T-cell (primary cell): ENCODE data around the gene NUP210. TPM values are rescaled to one million over a fixed set of nuclear protein-coding genes. Genes with fewer than 3 reads are reported as not detected.
"Not testable (repeated sequence)": the region's sequence is repeated elsewhere in the genome, so short reads cannot be mapped to it uniquely, and the experiment has no call there.

Experiments used
- ATAC-seq, 4 experiments: fragments of 200-7000 bp in 3 of 4; fragments of 150-1000 bp in 1 of 4; cut with Tn5 transposase; replicated peaks in 1 of 4; 1 replicate in 3 of 4; 2 replicates in 1 of 4; pipeline ENCODE4 v1.10.0; 2021; ENCODE audit warnings: moderate library complexity in 3 of 4, mild to moderate bottlenecking in 2 of 4, moderate number of reproducible peaks in 1 of 4
- CTCF ChIA-PET, 2 donors: fragments of 300-600 bp; sonication (Branson Sonifier 250); formaldehyde crosslinking; loops; one replicate each; lab custom pipeline; 2022; ENCODE audit warnings: antibody characterized with exemption in 2 of 2; lab: Charles Lee
- POLR2A ChIA-PET, 2 donors: fragments of 300-600 bp; sonication (Branson Sonifier 250); formaldehyde crosslinking; loops; one replicate each; lab custom pipeline; 2022; ENCODE audit warnings: antibody characterized with exemption in 2 of 2; lab: Charles Lee
- DNase-seq, 35 experiments: peaks; one replicate each; pipeline versions ENCODE4 v3.0.0 to v3.0.0-alpha.2; 2013 to 2023
- H3K27ac ChIP-seq: one replicate; pipeline ENCODE4 v1.5.1; 2013; ENCODE audit warnings: low read length
- H3K27me3 ChIP-seq, 2 experiments: replicated peaks in 1 of 2; 1 replicate in 1 of 2; 2 replicates in 1 of 2; pipeline versions ENCODE4 v1.6.1 to v1.7.0; 2013; ENCODE audit warnings: low read length in 1 of 2, mixed read lengths in 1 of 2; ENCODE audit not compliant: control insufficient read depth in 2 of 2, insufficient read depth in 2 of 2; ENCODE audit errors: extremely low read depth in 1 of 2
- H3K36me3 ChIP-seq, 2 donors: 1 replicate in 1 of 2; 2 replicates in 1 of 2; pipeline versions ENCODE4 v1.6.1 to v1.7.0; 2013; ENCODE audit warnings: low read length in 1 of 2; ENCODE audit not compliant: control insufficient read depth in 2 of 2, insufficient read depth in 1 of 2; ENCODE audit errors: extremely low read depth in 1 of 2
- H3K4me1 ChIP-seq, 2 experiments: 1 replicate in 1 of 2; 2 replicates in 1 of 2; pipeline versions ENCODE4 v1.6.1 to v1.7.0; 2013; ENCODE audit warnings: low read length in 2 of 2, mixed read lengths in 1 of 2; ENCODE audit not compliant: insufficient read depth in 2 of 2, control insufficient read depth in 1 of 2; ENCODE audit errors: extremely low read depth in 1 of 2
- H3K4me3 ChIP-seq, 2 donors: 1 replicate in 1 of 2; 2 replicates in 1 of 2; pipeline versions ENCODE4 v1.5.1 to v1.7.0; 2013; ENCODE audit warnings: mild to moderate bottlenecking in 2 of 2, low read length in 1 of 2, moderate library complexity in 1 of 2; ENCODE audit not compliant: control insufficient read depth in 1 of 2; ENCODE audit errors: extremely low read depth in 1 of 2
- H3K9me3 ChIP-seq: 2 replicates; pipeline ENCODE4 v1.7.0; 2013
- H3K27ac Mint-ChIP-seq, 2 donors: one replicate each; pipeline ENCODE4 v1.8.0; 2020 to 2021; ENCODE audit warnings: mild to moderate bottlenecking in 2 of 2, mixed read lengths in 2 of 2
- H3K27me3 Mint-ChIP-seq, 2 donors: one replicate each; pipeline ENCODE4 v1.8.0; 2021 to 2022; ENCODE audit warnings: mixed read lengths in 2 of 2
- H3K36me3 Mint-ChIP-seq: one replicate; pipeline ENCODE4 v1.8.0; 2021; ENCODE audit warnings: mixed read lengths
- H3K4me1 Mint-ChIP-seq, 3 donors: one replicate each; pipeline ENCODE4 v1.8.0; 2020 to 2022; ENCODE audit warnings: mixed read lengths in 3 of 3, mild to moderate bottlenecking in 1 of 3
- H3K4me3 Mint-ChIP-seq, 3 donors: one replicate each; pipeline ENCODE4 v1.8.0; 2020 to 2022; ENCODE audit warnings: mild to moderate bottlenecking in 3 of 3, mixed read lengths in 3 of 3, moderate library complexity in 3 of 3
- H3K9me3 Mint-ChIP-seq, 3 donors: one replicate each; pipeline ENCODE4 v1.8.0; 2020 to 2022; ENCODE audit warnings: mixed read lengths in 3 of 3
- WGBS: methylation state at CpG from one replicate; pipeline ENCODE4 v1.1.5; 2013; ENCODE audit warnings: missing lambda C conversion rate; ENCODE audit not compliant: insufficient coverage; 5-methylcytosine and 5-hydroxymethylcytosine counted together
- total RNA-seq, 35 experiments: library from RNA in 6 of 35; stranded (reverse) in 6 of 35; fragments of 120-200 nt in 1 of 35; gene quantifications; one replicate each; pipeline versions ENCODE4 v1.2.1 to v1.2.4 and lab custom pipeline; 2013 to 2026

Gene NUP210
- total RNA-seq, 5 donors from 2014 or later (not counting 1 experiment from before 2014, with no cell fraction given): 117 to 148 (median 125) TPM

DNA sequence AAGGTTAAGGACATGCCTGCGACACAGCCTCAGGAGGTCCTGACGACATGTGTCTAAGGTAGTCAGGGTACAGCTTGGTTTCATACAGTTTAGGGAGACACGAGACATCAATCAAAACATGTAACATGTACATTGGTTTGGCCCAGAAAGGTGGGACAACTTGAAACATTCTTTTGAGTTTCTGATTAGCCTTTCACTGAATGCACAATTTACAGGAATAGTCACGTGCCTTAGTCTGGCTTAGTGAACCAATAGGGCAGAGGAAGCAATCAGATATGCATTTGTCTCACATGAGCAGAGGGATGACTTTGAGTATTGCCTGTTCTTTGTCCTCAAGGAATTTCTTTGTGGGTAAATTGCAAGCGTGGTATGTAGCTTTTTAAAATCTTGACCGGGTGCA is 35.5 kb upstream of the NUP210 start:
- Histone ChIP-seq H3K27me3 (peaks cover 0 to 13% of the 10 kb centered on the region in 2 experiments), H3K4me3 (no peak overlapping the region), H3K27ac (no peak overlapping the region), H3K4me1 (peaks cover 6 to 17% of the 10 kb centered on the region in 2 experiments), H3K36me3 (no peaks in the 10 kb centered on the region), H3K9me3 (no peaks in the 10 kb centered on the region)
- Mint-ChIP-seq H3K27ac (no peak overlapping the region), H3K4me1 (peaks cover 12 to 19% (median 17%) of the 10 kb centered on the region in 3 donors), H3K36me3 (no peaks in the 10 kb centered on the region), H3K4me3 (no peak overlapping the region), H3K27me3 (no peaks in the 10 kb centered on the region), H3K9me3 (no peaks in the 10 kb centered on the region)
- 81% methylated on average over 2 of the region's 6 CpGs for WGBS
- no peak for DNase-seq
- POLR2A ChIA-PET: no interaction called here
- no peak for ATAC-seq
- CTCF ChIA-PET: interaction anchor here (0.6 to 0.8 kb wide), 3 partner anchors 65 to 135 kb away, joined by 3 to 5 read pairs (median 3); no protein-coding TSS in a partner anchor

DNA sequence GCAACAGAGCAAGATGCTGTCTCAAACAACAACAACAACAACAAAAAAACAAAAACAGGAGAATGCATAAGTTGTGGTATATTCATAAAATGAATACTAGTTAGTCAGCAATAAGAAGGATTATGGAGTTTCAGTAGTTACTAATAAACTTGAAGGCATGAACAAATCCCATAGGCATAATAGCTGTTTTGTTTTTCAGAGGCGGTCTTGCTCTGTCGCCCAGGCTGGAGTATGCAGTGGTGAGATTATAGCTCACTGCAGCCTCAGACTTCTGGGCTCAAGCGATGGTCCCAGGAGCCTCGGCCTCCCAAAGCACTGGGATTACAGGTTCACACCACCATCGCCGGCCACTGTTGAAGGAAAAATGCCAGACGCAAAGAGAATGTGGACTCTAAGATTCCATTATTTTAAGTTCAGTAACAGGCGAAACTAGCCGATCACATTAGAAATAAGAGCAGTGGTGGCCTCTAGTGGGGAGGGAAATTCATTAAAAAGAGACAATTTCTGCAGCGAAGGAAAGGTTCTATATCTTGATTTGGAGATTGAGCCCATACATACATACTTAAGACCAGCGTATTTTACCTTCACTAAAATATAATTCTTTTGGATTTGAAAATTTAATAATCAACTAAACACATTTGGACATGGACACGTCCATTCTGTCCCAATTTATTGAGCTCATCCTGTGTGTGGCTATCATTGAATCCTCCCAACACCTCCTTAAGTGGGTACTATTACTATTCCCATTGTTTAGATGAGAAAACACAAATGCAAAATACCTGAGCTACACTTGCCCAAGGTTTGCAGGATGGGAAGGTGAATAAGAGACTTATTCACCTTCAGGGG is 32.6 kb upstream of the NUP210 start:
- Mint-ChIP-seq H3K4me3 (peak overlapping the region; percentile 87 to 97 (median 95)), H3K27me3 (no peaks in the 10 kb centered on the region), H3K4me1 (peaks cover 12 to 27% (median 21%) of the 10 kb centered on the region in 3 donors), H3K9me3 (no peaks in the 10 kb centered on the region), H3K27ac (peak overlapping the region; percentile 96 to 97), H3K36me3 (no peaks in the 10 kb centered on the region)
- H3K36me3 ChIP-seq: no peaks in the 10 kb centered on the region
- ChIA-PET CTCF (interaction anchor here (0.5 to 3.1 kb wide), 36 partner anchors 9 to 692 kb away, joined by 3 to 56 read pairs (median 6); partner anchors contain the start of genes NUP210 (in 2 of the 2) and HDAC11 (in 1 of the 2)), POLR2A (interaction anchor here (0.5 to 1.4 kb wide), 8 partner anchors 11 to 142 kb away, joined by 3 to 6 read pairs (median 4); partner anchors contain the start of gene HDAC11 (in 1 of the 2))
- H3K9me3 ChIP-seq: no peaks in the 10 kb centered on the region
- DNase-seq (peak in 30 of 35 experiments; percentile 8 to 74 (median 42)), ATAC-seq (peak; percentile 26 to 37 (median 30))
- 48% methylated on average over 3 of the region's 12 CpGs for WGBS
- peak overlapping the region; percentile 30 for H3K27ac ChIP-seq
- peak overlapping the region; percentile 15 for H3K4me3 ChIP-seq
- peaks cover 9 to 23% of the 10 kb centered on the region in 2 experiments for H3K4me1 ChIP-seq
- peaks cover 0 to 6% of the 10 kb centered on the region in 2 experiments for H3K27me3 ChIP-seq

DNA sequence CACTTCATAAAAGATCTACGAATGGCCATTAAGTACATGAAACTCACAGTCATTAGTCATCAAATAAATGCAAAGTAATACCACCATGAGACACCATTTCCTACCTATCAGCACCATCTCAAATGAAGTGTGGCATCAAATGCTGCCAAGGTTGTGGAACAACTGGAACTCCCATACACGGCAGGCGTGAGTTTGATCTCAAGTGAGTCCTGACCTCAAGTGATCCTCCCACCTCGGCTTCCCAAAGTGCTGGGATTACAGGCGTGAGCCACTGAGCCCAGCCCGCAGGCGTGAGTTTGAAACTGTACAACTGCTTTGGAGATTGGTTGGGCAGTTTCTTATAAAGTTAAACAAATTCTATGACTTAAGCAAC is 31.2 kb upstream of the NUP210 start:
- no peaks in the 10 kb centered on the region for H3K9me3 ChIP-seq
- WGBS: 25% methylated on average over 3 of the region's 7 CpGs
- peaks cover 9 to 23% of the 10 kb centered on the region in 2 experiments for H3K4me1 ChIP-seq
- ChIA-PET CTCF (interaction anchor here (0.7 to 3.1 kb wide), 22 partner anchors 22 to 694 kb away, joined by 3 to 56 read pairs (median 7); partner anchors contain the start of genes NUP210 (in 2 of the 2) and HDAC11 (in 1 of the 2)), POLR2A (interaction anchor here (1.0 to 1.4 kb wide), 5 partner anchors 23 to 35 kb away, joined by 3 to 6 read pairs (median 5); partner anchors contain the start of gene HDAC11 (in 1 of the 2))
- H3K4me3 Mint-ChIP-seq: peak overlapping the region; percentile 87 to 97 (median 95)
- DNase-seq (peak in 3 of 35 experiments; percentile 6 to 55 (median 10)), ATAC-seq (peak; percentile 6 to 24 (median 10))
- peak overlapping the region; percentile 30 for H3K27ac ChIP-seq
- peaks cover 0 to 6% of the 10 kb centered on the region in 2 experiments for H3K27me3 ChIP-seq
- peak overlapping the region; percentile 59 to 78 for H3K4me3 ChIP-seq
- H3K36me3 ChIP-seq: no peaks in the 10 kb centered on the region
- no peaks in the 10 kb centered on the region for H3K9me3 Mint-ChIP-seq
- peaks cover 2% of the 10 kb centered on the region for H3K36me3 Mint-ChIP-seq
- no peaks in the 10 kb centered on the region for H3K27me3 Mint-ChIP-seq
- H3K27ac Mint-ChIP-seq: peak overlapping the region; percentile 96 to 97
- peaks cover 12 to 27% (median 21%) of the 10 kb centered on the region in 3 donors for H3K4me1 Mint-ChIP-seq

DNA sequence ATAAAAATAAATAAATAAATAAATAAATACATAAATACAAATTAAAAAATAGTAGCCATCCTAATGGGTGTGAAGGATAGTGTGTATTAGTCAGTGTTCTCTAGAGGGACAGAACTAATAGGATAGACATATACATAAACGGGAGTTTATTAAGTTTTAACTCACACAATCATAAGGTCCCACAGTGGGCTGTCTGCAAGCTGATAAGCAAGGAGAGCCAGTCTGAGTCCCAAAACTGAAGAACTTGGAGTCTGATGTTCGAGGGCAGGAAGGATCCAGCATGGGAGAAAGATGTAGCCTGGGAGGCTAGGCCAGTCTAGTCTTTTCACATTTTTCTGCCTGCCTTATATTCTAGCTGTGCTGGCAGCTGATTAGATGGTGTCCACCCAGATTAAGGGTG is 22.8 kb upstream of the NUP210 start:
- CTCF ChIA-PET, H3K9me3 ChIP-seq, H3K27me3 ChIP-seq, H3K4me3 ChIP-seq, H3K4me3 Mint-ChIP-seq, ATAC-seq, H3K36me3 ChIP-seq, H3K9me3 Mint-ChIP-seq, H3K27ac Mint-ChIP-seq, H3K27ac ChIP-seq, H3K27me3 Mint-ChIP-seq, POLR2A ChIA-PET, H3K4me1 Mint-ChIP-seq, H3K36me3 Mint-ChIP-seq, DNase-seq, H3K4me1 ChIP-seq: not testable (repeated sequence)
- 63% methylated on average over 1 of the region's 2 CpGs for WGBS

GRCh38 chr3:13440204-13440817 is 20.2 kb upstream of the NUP210 start:
- H3K4me1 Mint-ChIP-seq: no peaks in the 10 kb centered on the region
- no peak overlapping the region for H3K4me3 ChIP-seq
- H3K4me3 Mint-ChIP-seq: no peak overlapping the region
- H3K27me3 ChIP-seq: no peaks in the 10 kb centered on the region
- ATAC-seq: no peak
- no CpG with 5 or more reads among the region's 4 CpGs for WGBS
- no peak overlapping the region for H3K27ac ChIP-seq
- no peaks in the 10 kb centered on the region for H3K9me3 ChIP-seq
- peaks cover 0 to 2% of the 10 kb centered on the region in 2 donors for H3K27me3 Mint-ChIP-seq
- POLR2A ChIA-PET: interaction anchor here in 1 of 2 donors (1.0 kb wide), 1 partner anchor 14 kb away, joined by 6 read pairs; no protein-coding TSS in a partner anchor
- H3K4me1 ChIP-seq: no peaks in the 10 kb centered on the region
- no peaks in the 10 kb centered on the region for H3K9me3 Mint-ChIP-seq
- no peak overlapping the region for H3K27ac Mint-ChIP-seq
- CTCF ChIA-PET: no interaction called here
- DNase-seq: no peak
- H3K36me3 ChIP-seq: no peaks in the 10 kb centered on the region
- peaks cover 2% of the 10 kb centered on the region for H3K36me3 Mint-ChIP-seq

- H3K4me3 ChIP-seq, H3K27me3 ChIP-seq, H3K27me3 Mint-ChIP-seq, H3K36me3 ChIP-seq, ATAC-seq, H3K36me3 Mint-ChIP-seq, H3K4me3 Mint-ChIP-seq, H3K27ac Mint-ChIP-seq, H3K4me1 ChIP-seq, CTCF ChIA-PET, H3K27ac ChIP-seq, POLR2A ChIA-PET, H3K9me3 Mint-ChIP-seq, H3K9me3 ChIP-seq, H3K4me1 Mint-ChIP-seq, DNase-seq: not testable (repeated sequence)
- 91% methylated on average over 4 of the region's 4 CpGs for WGBS
Observed at GRCh38 chr3:13436213-13436612, 16.1 kb upstream of the NUP210 start.
